HG03135 (cell line): ENCODE measurements around the gene DHTKD1.
"Not testable (repeated sequence)": the region's sequence is repeated elsewhere in the genome, so short reads cannot be mapped to it uniquely, and the experiment has no call there.

Source experiments
- ATAC-seq: cut with Tn5 transposase; IDR thresholded peaks from one replicate; pipeline ENCODE4 v1.9.1; 2021; ENCODE audit warnings: mild to moderate bottlenecking, moderate library complexity; ENCODE audit not compliant: unreplicated experiment

The DHTKD1 gene

GRCh38 chr10:12063483-12063818 is 5.3 kb upstream of the DHTKD1 start:
- ATAC-seq: no peak

DNA sequence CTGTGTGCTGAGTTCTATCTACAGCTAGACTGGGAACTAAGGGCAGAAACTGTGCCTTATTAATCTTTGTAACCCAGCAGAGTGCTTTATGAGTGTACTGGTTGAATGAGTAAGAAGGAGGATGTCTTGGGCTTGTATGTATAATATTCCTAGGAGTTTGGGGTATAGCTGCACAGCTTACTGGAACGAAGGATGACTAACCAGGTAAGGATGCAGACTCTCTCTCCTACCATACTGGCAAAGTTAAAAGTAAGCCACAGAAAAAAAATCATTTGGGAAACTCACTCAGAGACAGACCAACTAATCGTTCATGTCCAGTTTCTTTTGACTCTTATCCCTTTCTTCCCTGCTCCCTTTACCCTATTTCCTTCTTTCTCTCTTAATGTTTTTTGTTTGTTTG is 1.4 kb upstream of the DHTKD1 start:
- ATAC-seq: no peak

- not testable (repeated sequence) for ATAC-seq
Measured at GRCh38 chr10:12071441-12071840, 2.7 kb downstream of the DHTKD1 start.

- ATAC-seq: no peak
Measured at GRCh38 chr10:12073526-12073925, 4.8 kb downstream of the DHTKD1 start.

GRCh38 chr10:12077580-12078180 is 8.9 kb downstream of the DHTKD1 start:
- ATAC-seq: no peak

GRCh38 chr10:12081470-12081869 is 12.7 kb downstream of the DHTKD1 start:
- no peak for ATAC-seq

DNA sequence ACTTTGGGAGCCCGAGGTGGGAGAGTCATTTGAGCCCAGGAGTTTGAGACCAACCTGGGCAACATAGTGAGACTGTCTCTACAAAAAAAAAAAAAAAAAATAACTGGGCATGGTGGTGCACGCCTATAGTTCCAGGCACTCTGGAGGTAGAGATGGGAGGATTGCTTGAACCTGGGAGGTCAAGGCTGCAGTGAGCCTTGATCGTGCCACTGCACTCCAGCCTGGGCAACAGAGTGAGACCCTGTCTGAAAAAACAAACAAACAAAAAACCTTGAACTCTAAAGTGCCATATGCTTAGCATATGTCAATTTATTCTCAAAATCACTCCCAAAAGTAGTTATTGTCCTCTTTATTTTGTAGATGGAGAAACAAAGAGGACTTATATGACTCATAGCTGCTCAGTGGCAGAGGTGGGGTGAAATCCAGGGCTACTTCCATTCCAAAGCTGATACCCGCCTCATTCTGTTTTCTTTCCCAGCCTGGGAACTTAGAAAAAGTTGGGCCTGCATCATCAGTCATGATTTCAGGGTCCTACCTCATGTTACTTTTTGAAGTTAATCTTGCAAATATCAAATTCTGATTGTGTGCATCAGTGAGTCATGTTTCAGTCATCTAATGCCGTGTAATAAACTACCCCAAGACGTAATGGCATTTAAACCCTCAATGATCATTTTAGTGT is 13.3 kb downstream of the DHTKD1 start:
- no peak for ATAC-seq

DNA sequence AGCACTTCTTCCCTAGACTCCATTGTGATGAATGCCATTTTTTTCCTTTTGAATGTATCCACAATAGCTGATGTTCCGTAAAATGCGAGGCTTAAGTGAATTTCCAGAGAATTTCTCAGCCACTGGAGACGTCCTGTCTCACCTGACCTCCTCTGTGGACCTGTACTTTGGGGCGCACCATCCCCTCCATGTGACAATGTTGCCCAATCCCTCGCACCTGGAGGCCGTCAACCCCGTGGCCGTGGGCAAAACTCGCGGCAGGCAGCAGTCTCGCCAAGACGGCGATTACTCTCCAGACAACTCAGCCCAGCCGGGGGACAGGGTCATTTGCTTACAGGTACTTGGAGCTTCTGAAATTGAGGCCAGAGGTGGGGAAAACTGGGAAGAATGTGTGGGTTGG is 20.2 kb downstream of the DHTKD1 start:
- ATAC-seq: no peak

DNA sequence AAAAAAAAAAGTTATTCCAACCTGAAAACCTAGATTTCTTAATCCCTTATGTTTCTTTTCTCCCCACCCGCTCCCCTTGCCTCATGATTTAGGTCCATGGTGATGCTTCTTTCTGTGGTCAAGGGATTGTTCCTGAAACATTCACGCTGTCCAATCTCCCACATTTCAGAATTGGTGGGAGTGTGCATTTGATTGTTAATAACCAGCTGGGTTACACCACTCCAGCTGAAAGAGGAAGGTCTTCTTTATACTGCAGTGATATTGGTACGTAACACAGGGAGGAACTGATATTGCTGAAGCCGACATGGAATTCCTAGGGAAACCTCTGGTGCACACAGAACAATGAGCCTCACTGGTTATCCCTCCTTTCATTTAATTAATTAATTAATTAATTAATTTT is 22.7 kb downstream of the DHTKD1 start:
- ATAC-seq: no peak

DNA sequence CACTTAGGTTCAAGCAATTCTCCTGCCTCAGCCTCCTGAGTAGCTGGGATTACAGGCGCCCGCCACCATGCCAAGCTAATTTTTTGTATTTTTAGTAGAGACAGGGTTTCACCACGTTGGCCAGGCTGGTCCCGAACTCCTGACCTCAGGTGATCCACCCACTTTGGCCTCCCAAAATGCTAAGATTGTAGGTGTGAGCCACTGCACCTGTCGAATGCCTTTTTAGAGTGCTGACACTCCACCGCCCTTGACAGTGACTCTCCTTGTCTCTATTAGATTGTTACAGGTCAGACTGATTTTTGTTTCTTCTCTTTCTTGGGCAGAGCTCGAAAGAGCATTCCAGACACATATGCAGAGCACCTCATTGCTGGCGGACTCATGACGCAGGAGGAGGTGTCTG is 28.6 kb downstream of the DHTKD1 start:
- ATAC-seq: not testable (repeated sequence)

GRCh38 chr10:12097791-12098190 is 29.0 kb downstream of the DHTKD1 start:
- ATAC-seq: no peak

GRCh38 chr10:12098966-12099365 is 30.2 kb downstream of the DHTKD1 start:
- ATAC-seq: no peak

DNA sequence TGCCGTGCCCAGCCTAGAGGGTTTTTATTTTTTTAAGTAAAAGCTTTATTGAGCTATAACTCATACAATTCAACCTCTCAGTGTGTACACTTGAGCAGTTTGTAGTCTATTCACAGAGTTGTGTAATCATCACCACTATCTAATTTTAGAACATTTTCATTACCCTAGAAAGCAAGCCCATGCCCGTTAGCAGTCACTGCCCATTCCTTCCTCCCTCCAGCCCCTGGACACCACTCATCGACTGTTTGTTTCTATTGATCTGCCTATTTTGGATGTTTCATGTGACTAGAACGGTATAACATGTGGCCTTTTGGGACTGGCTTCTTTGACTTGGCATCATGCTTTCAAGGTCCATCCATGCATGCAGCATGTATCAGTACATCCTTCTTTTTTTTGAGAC is 35.0 kb downstream of the DHTKD1 start:
- no peak for ATAC-seq

- no peak for ATAC-seq
Measured at GRCh38 chr10:12107781-12108180, 39.0 kb downstream of the DHTKD1 start.

DNA sequence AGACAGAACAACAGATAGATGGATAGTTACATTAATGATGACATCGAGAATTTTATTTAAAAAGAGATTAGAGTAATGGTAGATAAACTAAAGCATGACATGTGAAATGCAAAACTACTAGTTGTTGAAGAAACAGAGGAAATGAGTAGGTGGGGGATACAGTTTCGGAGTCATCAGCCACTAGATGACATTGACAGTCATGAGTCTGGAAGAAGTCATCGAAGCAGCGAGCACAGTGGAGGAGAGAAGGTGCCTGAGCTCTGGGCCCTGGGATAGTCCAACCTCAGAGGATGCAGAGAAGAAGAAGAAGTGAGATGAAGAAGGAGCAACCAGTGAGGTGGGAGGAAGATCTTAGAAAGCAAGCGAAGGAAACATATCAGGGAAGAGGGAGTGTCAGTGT is 40.5 kb downstream of the DHTKD1 start:
- ATAC-seq: no peak

DNA sequence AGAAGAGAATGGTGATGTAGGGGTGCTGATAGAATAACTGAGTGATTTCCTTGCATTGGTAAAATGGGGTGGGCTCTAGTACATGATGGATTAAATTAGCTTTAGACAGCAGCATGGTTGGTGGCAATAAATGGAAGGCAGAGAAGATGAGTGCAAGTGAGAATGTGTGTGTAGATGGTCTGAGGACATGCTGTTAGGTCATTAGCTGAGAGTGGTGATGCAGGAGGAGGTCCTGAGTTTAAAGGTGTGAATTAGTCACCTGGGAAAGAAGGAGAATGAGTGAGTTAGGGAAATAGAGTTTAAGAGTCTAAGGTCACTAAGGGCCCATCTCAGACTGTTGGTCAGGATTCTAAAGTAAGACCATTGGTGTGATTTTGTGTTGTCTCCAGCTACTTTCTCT is 42.8 kb downstream of the DHTKD1 start:
- ATAC-seq: no peak

DNA sequence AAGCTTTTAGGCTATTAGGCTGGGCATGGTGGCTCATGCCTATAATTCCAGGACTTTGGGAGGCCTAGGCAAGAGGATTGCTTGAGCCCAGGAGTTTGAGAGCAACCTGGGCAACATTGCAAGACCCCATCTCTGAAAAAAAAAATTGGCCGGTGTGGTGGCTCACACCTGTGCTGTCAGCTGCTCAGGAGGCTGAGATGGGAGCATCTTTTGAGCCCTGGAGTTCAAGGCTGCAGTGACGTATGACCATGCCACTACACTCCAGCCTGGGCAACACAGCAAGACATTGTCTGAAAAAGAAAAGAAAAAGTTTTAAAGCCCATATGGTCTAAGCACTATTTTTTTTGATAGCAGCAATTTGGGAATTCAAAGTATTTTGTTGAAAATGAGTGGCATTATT is 44.9 kb downstream of the DHTKD1 start:
- ATAC-seq: no peak

- no peak for ATAC-seq
Measured at GRCh38 chr10:12121673-12122072, 52.9 kb downstream of the DHTKD1 start.

- ATAC-seq: peak; percentile 93
Measured at GRCh38 chr10:12129222-12130111, 60.7 kb downstream of the DHTKD1 start, which contains the start of gene SEC61A2. SEC61A2 (plus strand) TSS chr10:12129677; CDS start chr10:12129788, 111 bp downstream.

GRCh38 chr10:12130237-12130872 is 61.6 kb downstream of the DHTKD1 start:
- ATAC-seq: peak; percentile 28

DNA sequence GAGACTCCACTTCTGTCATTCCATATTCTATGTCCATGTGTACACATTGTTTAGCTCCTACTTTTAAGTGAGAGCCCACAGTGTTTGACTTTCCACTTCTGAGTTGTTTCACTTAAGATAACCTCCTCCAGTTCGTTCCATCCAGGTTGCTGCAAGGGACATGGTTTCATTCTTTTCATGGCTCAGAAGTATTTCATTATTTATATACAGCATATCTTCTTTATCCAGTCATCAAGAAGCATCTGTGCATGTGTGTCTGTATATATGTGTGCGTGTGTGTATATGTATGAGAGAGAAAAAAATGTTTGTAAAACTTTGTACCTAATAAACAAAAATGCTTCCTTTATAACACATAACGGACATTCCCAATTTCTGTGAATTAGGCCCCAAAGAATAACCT is 66.9 kb downstream of the DHTKD1 start:
- ATAC-seq: no peak
